ENCODE results near the gene LSM2. TPM values are rescaled to one million over a fixed set of nuclear protein-coding genes. Genes with fewer than 3 reads are reported as not detected.

The LSM2 gene
- total and polyA plus RNA-seq, 2 donors (not counting 1 experiment from before 2014, with no cell fraction given), result 52.4 to 57.4 TPM

DNA sequence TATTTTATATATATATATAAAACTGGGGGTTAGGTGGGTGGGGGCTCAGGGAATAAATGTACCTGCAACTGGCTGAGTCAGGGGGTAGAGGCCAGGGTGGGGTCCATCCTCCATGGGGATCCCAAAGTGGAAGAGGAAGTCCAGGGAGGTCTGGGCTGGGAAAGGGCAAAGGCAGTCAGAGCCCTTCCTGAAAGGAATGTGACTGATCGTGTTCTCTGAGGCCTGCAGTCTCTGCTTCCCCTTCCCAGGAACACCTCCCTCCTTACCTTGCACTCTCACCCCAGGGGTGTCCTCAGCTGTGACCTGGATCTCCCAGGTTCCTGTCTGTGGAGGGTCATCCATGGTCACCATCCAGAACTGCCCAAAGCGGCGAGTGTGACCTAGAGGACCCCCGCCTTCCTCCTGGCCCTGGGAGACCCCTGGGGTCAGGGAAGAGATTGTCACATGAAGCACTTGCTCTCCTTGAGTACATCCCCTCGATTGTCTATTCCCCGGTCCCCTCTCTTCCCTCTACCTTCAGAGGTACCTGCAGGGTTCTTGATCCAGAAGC lies 39.6 kb downstream of the LSM2 start:
- intact Hi-C loops (cut with micrococcal nuclease), result no loop called here
- H3K4me3 Mint-ChIP-seq, result no peak overlapping the region
- H3K36me3 ChIP-seq (replicated peaks in 1 of 2; ENCODE audit: control extremely low read depth in 1 of 2, control insufficient read depth in 1 of 2, extremely low read depth in 1 of 2, insufficient read depth in 2 of 2, low read length in 1 of 2), result peaks cover 0 to 3% of the 10 kb centered on the region in 2 experiments
- H3K27ac ChIP-seq (ENCODE audit: low read length in 2 of 2), result no peak overlapping the region
- H3K4me3 ChIP-seq (ENCODE audit: control extremely low read depth in 1 of 5, extremely low read depth in 1 of 5, insufficient read depth in 1 of 5, low read depth in 2 of 5, low read length in 4 of 5), result no peak overlapping the region
- H3K27me3 ChIP-seq (replicated peaks in 1 of 4; ENCODE audit: control extremely low read depth in 1 of 4, control insufficient read depth in 3 of 4, insufficient read depth in 4 of 4, low read length in 3 of 4), result no peaks in the 10 kb centered on the region
- ATAC-seq (ENCODE audit: low read depth), result no peak
- H2AFZ ChIP-seq (ENCODE audit: insufficient read depth, low read depth, low read length, poor library complexity, severe bottlenecking), result no peak overlapping the region
- H4K20me1 ChIP-seq (ENCODE audit: control insufficient read depth, insufficient read depth, low read length, poor library complexity, severe bottlenecking), result no peaks in the 10 kb centered on the region
- ChIA-PET POLR2A (interaction anchor here (0.5 kb wide), 1 partner anchor 1557 kb away, joined by 4 read pairs; no protein-coding TSS in a partner anchor), CTCF (interaction anchor here (4.5 kb wide), 1 partner anchor 29 kb away, joined by 51 read pairs; the partner anchor contains the start of genes CLIC1 and MSH5)
- H3K9me3 ChIP-seq (ENCODE audit: control extremely low read depth in 1 of 3, control insufficient read depth in 2 of 3, insufficient read depth in 1 of 3, low read length in 2 of 3), result no peaks in the 10 kb centered on the region
- peaks cover 0 to 2% of the 10 kb centered on the region in 2 donors for H3K4me1 ChIP-seq (ENCODE audit: control insufficient read depth in 2 of 2, insufficient read depth in 2 of 2, low read length in 2 of 2)
- DNase-seq, result no peak
- no peaks in the 10 kb centered on the region for H3K79me2 ChIP-seq (ENCODE audit: control insufficient read depth, insufficient read depth, low read length)
- no peak overlapping the region for H3K9ac ChIP-seq (ENCODE audit: low read length)
- peaks cover 9% of the 10 kb centered on the region for H3K4me1 Mint-ChIP-seq
- no peaks in the 10 kb centered on the region for H3K27me3 Mint-ChIP-seq
- no peaks in the 10 kb centered on the region for H3K9me3 Mint-ChIP-seq (ENCODE audit: insufficient read depth)
- 100% methylated on average over 3 of the region's 6 CpGs for WGBS (ENCODE audit: insufficient coverage)
- no peak overlapping the region for H3K27ac Mint-ChIP-seq
- no peak for TF ChIP-seq EZH2 (IDR thresholded peaks at IDR 0.05; ENCODE audit: borderline replicate concordance, insufficient read depth, low read depth, low read length, poor library complexity, severe bottlenecking)
- no peak for TF ChIP-seq CTCF (IDR thresholded peaks at IDR 0.05)
- H3K4me2 ChIP-seq (replicated peaks; ENCODE audit: low read depth, low read length, poor library complexity, severe bottlenecking), result no peak overlapping the region

DNA sequence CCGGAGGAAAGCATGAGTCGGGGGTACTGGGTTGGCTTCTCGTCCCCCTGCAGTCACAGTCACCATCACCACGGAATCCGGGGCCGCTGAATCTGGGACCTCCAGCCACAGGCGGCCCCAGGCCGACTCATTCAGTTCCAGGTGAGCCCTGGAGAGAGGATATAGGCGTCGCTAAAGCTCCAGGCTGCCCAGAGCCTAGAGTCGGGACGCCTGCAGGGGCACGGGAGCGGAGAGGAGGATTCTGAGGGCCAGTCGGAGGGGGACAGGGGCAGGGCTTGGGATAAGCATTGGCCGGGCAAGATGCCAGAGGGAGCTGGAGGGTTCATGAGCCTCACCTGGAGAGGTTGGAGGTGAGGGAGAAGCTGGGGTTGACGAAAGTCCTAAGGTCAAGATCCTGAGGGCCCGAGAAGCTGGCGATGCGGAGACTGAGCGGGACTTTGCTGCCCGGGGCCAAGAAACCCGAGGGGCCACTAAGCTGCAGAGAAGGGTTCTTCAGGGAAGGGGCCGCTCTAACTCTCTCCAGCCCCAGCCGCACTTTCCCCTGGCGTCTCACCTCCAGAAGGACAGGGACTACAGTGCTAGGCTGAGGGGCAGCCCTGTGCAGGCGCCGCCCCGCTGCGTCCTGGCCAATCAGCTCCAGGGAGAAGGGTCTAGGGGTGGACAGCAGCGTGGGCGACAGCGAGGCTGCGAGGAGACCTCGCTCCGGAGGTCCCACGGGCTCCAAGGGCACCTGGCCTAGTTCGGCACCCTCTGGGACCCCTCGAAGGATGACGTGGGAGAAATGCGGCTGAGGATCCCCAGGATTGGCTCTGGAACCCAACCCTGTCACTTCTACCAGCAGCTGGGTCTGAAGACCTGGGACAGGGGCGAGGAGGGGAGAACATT lies 40.6 kb downstream of the LSM2 start:
- Histone ChIP-seq H3K4me3 (ENCODE audit: control extremely low read depth in 1 of 5, extremely low read depth in 1 of 5, insufficient read depth in 1 of 5, low read depth in 2 of 5, low read length in 4 of 5) (no peak overlapping the region), H3K36me3 (replicated peaks in 1 of 2; ENCODE audit: control extremely low read depth in 1 of 2, control insufficient read depth in 1 of 2, extremely low read depth in 1 of 2, insufficient read depth in 2 of 2, low read length in 1 of 2) (peaks cover 0 to 5% of the 10 kb centered on the region in 2 experiments), H3K27ac (ENCODE audit: low read length in 2 of 2) (no peak overlapping the region), H2AFZ (ENCODE audit: insufficient read depth, low read depth, low read length, poor library complexity, severe bottlenecking) (no peak overlapping the region), H3K9me3 (ENCODE audit: control extremely low read depth in 1 of 3, control insufficient read depth in 2 of 3, insufficient read depth in 1 of 3, low read length in 2 of 3) (no peaks in the 10 kb centered on the region), H4K20me1 (ENCODE audit: control insufficient read depth, insufficient read depth, low read length, poor library complexity, severe bottlenecking) (no peaks in the 10 kb centered on the region), H3K79me2 (ENCODE audit: control insufficient read depth, insufficient read depth, low read length) (no peaks in the 10 kb centered on the region), H3K4me2 (replicated peaks; ENCODE audit: low read depth, low read length, poor library complexity, severe bottlenecking) (no peak overlapping the region), H3K4me1 (ENCODE audit: control insufficient read depth in 2 of 2, insufficient read depth in 2 of 2, low read length in 2 of 2) (no peaks in the 10 kb centered on the region), H3K27me3 (replicated peaks in 1 of 4; ENCODE audit: control extremely low read depth in 1 of 4, control insufficient read depth in 3 of 4, insufficient read depth in 4 of 4, low read length in 3 of 4) (no peaks in the 10 kb centered on the region), H3K9ac (ENCODE audit: low read length) (no peak overlapping the region)
- no peak overlapping the region for H3K27ac Mint-ChIP-seq
- H3K27me3 Mint-ChIP-seq, result no peaks in the 10 kb centered on the region
- DNase-seq (no peak), ATAC-seq (ENCODE audit: low read depth) (no peak)
- H3K4me3 Mint-ChIP-seq, result no peak overlapping the region
- 91% methylated on average over 39 of the region's 42 CpGs for WGBS (ENCODE audit: insufficient coverage)
- POLR2A ChIA-PET, result interaction anchor here (0.5 kb wide), 1 partner anchor 1556 kb away, joined by 4 read pairs; no protein-coding TSS in a partner anchor
- intact Hi-C loops (cut with micrococcal nuclease), result no loop called here
- no peaks in the 10 kb centered on the region for H3K9me3 Mint-ChIP-seq (ENCODE audit: insufficient read depth)
- H3K4me1 Mint-ChIP-seq, result peaks cover 6% of the 10 kb centered on the region
- TF ChIP-seq CTCF (IDR thresholded peaks at IDR 0.05) (no peak), EZH2 (IDR thresholded peaks at IDR 0.05; ENCODE audit: borderline replicate concordance, insufficient read depth, low read depth, low read length, poor library complexity, severe bottlenecking) (no peak)
- CTCF ChIA-PET, result no interaction called here
